CD4-positive, alpha-beta T cell treated with Interleukin-17A for 4 hours (primary cell): Measurements from ENCODE around the gene LRFN2.

Experiments
- DNase-seq: peaks from one replicate; pipeline ENCODE4 v3.0.0-alpha.2; 2020; ENCODE audit warnings: mixed read lengths

Gene LRFN2

DNA sequence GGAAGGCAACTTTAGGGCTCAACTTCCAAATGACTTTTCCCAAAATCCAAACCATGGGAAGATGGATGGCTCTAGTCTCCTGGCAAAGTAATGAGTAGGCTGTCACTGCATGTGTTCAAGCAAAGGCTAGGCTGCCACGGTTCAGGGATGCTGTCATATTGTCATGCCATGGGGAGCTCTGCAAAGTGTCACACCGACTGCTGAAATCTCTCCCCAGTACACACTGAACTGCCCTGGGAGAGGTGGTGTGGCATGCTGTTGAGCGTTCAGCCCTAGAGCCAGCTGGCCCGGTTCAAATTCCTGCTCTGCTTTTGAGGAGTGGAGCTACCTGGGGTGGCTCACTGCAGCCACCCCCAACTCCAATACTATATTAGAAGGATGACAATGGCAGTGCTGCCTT, 115.9 kb downstream of the LRFN2 start:
- DNase-seq, result no peak

DNA sequence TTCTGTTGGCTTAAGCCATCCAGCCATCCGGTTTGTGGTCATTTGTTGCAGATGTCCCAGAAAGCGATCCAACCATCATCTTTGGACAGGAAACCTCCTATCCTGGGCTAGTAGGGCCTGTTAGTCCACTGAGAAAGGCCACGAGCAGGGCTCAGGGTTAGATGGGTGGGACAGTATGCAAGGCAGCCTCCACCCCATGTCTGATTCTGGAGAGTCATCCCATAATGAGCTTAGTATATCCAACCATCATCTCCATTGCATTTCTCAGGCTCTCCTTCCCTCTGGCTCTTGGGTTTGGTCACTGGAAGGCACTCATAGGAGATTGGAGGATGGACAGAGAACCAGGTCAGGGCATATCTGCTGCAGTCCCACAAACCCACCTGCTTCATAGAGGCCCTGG, 117.8 kb downstream of the LRFN2 start:
- DNase-seq, result no peak

DNA sequence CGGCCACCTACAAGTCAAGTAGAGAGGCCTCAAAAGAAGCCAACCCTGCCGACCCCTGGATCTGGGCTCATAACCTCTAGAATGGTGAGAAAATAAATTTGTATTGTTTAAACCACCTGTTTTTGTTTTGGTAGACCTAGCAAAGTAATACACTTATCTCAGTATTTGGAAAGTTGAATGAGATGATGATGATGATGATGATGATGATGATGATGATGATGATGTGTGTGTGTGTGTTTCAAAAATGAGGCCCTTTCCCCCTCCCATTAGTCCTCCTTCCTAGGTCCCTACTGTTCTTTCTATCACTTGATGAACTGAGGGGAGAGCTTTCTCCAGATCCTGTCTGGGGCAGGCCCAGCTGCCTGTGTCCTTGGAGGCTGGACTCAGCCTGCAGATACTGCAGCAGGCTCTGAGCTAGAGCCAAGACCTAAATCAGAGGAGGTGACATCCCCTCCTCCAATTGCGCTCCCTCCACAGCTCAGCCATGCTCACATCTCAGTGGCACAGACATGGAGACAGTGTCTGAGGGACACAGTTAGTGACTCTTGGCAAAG, 120.1 kb downstream of the LRFN2 start:
- DNase-seq, result no peak

DNA sequence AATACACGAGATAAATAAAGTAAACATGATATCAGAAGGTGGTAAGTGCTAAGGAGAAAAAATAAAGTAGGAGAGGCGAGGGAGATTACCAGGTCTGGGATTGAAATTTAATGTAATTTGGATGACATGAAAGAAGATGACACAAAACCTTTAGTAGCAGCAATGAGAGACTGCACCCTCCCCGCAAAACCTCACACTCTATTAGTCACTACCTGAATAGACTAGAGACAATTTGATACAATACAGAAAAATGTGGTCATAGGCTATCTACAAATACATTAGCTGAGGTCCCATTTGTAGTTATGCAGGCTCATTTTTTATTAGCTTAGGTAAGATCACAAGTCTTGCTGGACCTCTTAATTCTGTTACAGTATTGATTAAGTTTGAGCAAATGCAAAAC, 125.5 kb downstream of the LRFN2 start:
- no peak for DNase-seq

DNA sequence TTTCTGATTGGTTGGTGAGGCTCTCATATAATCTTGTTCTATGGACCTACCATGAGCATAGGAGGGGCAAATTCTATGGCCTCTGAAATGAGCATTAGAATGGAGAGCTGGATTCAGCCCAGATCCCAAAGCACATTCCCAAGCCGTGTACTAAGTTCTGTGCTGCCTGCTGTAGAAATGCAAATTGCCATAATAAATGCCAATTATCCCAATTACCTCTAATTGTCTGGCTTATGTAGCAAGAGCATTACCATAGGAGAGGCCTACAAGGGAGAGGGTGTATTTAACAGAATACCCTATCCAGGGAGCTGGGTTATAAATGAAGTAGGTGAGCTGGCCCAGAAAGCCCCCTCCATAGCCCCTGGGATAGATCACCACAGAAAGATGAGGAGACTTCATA, 126.8 kb downstream of the LRFN2 start:
- no peak for DNase-seq

DNA sequence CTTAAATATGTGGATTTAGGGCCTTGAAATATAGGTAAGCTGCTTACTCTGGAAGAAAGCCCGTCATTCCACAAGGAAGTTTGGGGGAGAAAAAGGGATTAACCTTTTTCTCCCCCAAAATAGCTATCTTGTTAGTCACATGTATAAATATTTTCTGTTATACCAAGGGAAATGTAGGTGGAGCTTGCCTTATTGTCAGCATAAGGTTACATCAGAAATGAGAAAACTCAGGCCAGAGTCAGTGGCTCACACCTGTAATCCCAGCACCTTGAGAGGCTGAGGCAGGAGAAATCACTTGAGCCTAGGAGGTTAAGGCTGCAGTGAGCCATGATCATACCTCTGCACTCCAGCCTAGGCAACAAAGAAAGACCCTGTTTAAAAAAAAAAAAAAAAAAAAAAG, 129.9 kb downstream of the LRFN2 start:
- no peak for DNase-seq

DNA sequence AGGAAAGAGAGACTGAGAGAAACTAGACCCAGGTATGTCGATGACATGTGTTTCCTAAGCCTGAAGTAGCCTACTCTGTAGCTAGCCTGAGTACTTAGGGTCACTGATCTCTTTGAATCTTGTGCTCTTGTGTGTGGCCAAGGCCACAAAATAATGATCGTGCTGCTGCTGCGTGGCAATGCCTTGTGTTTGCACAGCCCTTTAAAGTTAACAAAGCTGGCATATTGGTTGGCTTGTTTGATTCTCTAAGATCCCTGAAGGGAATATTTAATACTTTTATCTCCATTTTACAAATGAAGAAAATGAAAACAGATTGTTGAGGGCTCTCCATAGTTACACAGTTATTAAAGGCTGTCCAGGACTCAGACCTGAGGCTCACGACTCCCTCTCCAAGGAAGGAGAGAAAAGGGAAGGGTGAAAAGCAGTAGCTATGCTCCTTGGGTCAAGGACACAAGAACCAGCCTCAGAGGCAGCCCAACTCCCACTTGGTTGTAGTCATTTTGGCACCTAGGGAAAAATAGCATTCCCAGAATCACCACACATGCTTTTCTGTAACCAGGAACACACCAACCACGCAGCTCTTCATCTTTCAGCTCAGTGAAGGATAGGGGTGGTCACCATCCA, 130.7 kb downstream of the LRFN2 start:
- DNase-seq, result no peak

DNA sequence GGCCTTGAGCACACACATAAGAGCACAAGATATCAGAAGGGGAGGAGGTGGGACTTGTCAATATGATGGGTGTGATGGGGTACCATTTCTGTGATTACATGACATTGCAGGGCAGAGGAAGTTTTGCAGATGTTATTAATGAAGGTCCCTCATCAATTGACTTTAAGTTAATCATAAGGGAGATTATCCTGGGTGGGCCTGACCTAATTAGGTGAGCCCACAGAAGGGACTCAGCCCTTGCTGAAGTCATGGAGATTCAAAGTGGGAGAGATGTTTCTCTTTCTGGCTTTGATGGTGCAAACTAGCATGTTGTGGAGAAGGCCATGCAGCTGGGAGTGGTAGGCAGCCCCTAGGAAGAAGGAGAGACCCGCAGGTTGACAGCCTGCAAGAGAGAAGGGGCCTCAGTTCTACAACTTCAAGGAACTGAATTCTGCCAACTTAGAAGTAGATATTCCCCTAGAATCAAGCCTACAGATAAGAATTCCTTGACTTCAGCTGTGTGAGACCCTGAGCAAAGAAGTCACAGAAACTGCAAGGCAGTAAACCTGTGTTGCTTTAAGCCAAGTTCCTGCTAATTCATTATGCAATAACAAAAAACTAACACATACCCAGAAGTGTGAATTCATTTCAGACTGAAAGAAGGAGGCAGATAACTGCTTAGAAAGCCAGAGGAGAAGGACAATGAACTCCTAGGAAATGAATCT, 131.3 kb downstream of the LRFN2 start:
- DNase-seq, result no peak

DNA sequence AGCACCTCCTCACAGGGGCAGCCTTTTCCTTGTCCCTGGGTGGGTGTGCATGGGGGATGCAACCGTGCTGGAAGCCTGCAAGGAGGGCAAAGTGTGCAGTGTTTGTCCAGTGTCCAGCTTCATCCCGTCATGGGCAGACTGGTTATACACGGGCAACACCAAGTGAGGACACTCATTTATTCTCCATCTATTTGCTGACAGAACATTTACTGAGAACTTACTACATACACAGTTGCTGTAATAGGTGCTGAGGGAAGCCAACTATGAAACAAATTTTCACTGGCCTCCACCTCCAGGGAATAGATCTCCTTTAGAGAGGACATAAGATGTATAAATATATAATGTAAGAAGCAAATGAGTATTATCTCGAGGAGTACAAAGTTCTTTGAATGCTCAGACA, 136.7 kb downstream of the LRFN2 start:
- no peak for DNase-seq

DNA sequence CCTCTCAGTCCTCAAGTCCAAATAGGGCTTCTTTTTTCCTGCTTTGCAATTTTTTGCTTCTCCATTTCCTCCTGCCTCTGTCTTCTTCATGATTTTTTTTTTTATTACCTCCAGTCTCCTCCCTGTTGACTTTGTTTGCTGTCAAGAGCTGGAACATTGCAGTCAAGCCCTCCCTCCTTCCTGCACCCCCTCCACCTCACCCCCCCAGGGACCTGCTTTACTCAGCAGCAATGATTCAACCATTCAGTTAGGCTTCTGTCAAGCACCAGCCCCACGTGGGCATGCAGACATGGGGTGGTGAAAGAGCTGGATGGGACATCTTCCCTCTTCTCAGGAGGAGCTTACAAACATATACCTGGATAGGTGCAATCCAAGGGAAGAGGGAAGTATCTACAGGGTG, 142.4 kb downstream of the LRFN2 start:
- DNase-seq, result no peak

DNA sequence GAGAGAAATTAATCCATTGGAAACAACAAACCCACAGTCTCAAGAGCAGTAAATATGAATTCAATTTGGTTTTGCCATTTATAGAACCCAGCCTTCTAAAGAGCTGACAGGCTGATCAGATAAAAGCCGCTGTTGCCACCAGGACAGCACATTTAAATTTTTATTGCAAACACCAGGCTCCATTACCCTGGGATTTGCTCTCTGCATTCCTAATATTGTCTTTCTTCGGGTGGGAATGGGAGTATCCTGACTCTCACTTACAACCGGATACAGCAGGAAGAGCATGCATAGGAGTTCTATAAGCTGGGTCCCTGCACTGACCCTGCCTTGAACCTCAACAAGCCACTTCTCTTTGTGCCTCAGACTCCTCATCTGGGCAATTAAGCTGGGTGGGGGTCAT, 142.9 kb downstream of the LRFN2 start:
- DNase-seq, result no peak

DNA sequence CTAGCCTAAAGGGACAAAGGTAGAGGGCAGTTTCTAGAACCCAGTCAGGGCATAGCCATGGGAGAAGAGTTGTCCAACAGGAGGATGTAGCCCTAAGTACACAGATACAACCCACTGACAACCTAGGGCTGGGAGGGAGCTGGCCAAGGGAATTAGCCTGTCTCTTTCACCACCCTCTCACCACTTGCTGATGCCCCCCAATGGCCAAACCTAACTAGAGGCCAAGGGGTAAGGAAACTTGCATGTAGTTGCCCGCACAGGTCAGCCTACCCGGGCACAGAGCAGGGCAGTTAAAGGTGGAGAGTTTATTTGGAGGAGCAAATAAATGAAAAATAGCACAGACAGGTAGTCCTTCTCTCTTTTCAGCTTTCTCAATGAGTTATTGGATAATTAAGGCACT, 143.3 kb downstream of the LRFN2 start:
- DNase-seq, result no peak

DNA sequence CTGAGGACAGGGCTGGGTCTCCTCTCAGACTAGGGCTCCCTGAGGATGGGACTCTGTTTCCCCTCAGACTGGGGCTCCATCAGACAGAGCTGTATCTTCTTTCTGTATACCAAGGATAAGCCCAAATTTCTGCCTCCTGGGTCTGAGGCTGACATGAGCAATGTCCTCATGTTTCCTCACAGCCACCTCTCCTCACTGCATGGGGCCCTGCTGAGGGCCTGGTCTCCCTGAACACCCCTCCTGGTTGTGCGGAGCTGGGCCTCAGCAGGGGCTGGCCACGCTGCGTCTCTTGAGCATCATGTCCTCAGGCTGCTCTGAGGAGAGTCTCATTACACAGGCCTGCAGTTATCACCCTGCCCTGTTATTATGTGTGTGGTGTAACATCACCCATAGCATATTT, 144.6 kb downstream of the LRFN2 start:
- DNase-seq, result no peak

DNA sequence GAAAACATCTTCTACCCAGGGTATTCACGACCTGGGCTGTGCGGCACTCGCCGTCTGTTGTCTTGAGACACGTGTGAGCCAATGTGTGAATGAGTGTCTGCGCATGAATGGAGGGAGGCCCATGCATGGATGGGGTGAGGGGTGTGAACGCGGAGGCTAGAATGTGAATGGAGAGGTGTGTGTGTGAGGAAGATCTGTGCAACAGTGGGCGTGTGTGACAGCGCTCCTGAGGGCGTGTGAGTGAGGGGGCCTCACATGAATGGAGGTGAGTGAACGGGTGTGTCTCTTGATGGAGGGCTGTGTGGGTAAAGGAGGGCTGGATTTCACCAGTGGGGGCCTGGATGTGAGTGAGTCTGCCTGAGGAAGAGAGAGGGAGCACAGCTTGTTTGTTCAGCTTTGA, 146.0 kb downstream of the LRFN2 start:
- no peak for DNase-seq

DNA sequence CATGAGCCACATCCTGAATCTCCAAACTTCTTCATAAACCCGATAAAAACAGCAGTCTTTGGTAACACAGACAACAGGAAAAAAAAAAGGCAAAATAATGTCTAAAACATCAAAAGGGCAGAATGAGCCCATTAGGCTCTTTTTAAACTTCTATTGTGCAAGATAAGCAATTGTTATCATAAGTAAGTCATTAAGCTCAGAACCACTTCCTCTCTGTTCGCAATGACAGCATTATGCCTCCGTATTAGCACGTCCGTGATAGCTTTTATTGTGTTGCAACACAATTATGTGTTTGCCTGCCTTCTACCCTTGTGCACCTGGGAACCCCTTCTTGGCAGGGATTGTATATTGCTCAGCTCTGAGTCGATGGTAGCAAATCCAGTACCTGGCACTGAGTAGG, 147.1 kb downstream of the LRFN2 start:
- DNase-seq, result no peak

DNA sequence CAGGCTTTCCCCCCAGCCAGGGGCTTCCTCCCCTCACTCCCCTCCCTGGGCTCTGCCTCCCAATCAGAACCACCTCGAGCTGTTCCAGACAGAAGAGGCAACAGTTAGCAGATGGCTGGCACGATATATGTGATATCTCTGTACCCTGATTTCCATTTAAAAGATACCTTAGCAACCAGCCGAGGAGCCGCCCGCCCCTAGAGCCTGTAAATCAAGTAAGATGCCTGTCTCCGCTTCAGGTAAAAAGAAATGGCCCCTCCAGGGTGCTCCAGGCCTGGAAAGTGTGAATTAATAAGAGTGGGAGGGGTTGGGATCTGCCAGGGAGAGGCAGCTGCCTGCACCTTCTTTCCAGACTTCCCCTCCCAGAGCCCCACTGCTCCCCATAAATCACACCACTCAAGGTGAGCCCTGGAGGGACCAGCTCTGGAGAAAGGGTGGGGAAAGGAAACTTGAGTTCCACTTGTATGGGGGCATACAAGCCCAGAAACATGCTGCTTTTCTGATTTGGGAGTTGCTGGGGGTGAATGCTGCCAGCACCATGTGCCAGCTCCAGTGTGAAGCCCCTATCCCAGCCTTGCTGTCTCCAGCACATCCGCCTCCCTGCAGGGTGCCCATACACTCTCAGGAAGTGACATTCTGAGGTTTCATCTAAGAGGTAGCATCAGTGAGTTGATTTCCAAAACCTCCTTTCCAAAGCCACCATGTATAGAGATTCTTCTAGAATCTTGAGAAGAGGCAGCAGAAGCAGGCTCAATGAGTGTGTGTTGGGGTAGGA, 148.0 kb downstream of the LRFN2 start:
- no peak for DNase-seq

DNA sequence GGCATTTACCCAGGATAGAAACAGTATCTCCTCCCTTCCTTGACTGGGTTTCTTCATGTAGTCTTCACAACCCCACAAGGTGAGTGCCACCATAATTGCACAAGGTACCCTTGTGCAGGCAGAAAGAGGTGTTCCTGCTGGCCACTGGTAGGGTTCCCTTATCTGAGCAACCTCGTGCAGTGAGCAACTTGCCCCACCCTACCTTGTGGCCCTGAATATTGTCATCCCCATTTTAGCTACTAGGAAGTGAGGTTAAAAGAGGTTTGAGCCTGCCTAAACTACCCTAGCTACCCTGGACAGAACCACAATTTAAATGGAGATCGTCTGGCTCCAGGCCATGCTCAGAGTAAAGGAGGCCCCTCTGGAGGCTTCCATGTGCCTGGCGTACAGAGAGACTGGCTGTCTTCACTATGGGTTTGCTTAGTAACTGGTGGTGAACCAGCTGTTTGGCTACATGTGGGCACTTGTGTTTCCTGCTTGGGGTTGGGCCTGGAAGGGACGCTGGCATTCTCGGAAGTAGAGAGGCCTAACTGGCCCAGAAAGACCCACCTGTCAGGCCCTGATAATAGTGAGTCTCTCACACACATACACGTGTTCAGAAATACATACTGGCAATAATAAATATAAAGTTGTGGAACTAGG, 148.8 kb downstream of the LRFN2 start:
- DNase-seq, result no peak

DNA sequence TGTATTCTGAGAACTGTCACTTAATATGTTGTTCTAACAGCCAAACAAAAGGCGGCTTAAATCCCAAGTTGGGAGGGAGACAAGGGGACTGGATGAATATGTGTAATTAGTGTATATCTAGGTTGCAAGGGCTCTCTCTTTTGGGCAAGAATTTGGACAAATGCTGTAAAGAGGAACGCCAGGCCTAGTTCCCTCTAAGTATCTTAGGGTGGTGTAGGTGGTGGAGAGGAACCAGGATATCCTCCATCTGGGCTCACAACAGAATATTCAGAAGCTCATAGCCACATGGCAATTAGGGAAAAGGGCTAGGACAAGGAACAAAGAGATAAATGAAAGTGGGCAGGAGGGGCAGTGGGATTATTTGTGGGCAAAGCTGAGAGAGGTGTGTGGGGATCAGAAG, 149.5 kb downstream of the LRFN2 start:
- no peak for DNase-seq

DNA sequence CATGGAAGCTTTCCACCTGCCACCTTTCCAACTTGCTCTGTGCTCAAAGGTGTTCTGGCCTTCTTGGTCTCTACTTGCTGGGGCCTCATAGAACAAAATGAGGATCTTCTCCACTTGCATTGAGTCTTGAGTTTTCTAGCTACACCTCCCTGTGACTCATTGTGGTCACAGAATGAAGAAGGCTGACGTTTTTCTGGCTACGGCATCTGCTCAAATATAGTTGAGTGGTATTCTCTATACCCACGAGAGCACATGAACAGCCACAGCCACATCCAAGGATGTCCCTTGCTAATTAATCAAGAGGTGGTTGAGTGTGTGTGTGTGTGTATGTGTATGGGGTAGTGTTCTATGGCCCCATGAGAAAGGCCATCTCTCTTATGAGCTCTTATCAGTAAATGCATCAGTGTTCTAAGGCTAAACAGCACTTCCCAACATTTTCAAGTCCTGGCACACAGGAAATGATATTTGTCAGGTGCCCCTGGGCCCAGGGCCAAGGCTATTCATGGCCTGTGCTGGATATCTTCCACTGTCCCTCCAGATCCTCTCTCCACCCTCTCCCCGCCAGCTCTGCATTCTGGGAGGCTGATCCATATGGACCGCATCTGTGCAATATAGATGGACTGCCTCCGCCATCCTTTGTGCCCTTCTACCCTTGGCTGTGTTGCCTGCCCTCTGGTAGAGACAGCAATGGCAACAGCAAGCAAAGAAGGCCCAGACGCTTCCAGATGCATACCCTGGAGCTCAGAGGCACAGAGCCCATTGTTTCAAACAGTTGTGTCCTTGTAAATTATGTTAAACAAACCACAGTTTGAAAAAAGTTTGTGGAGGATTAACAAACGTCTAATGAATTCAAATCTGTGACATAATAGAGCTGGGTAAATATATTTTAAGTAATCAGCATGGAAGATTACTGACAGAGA, 150.2 kb downstream of the LRFN2 start:
- no peak for DNase-seq

DNA sequence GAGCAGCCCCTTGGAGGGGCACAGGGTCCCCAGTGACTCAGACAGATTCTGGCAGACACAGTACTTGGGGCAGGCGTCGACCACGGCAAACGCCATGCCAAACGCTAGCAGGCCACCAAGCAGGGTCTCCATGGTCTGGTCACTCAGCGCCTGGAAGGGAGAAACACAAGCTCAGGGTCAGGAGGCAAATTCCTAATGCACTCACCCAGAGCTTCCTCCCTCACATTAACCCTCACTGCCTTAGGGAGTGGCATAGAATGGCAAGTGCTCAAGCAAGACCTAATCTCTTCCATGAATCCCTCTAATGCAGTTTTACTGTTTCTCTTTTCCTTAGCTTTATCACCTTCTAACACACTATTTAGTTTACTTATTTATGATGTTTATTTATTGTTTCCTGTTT, 154.2 kb downstream of the LRFN2 start:
- DNase-seq, result no peak

DNA sequence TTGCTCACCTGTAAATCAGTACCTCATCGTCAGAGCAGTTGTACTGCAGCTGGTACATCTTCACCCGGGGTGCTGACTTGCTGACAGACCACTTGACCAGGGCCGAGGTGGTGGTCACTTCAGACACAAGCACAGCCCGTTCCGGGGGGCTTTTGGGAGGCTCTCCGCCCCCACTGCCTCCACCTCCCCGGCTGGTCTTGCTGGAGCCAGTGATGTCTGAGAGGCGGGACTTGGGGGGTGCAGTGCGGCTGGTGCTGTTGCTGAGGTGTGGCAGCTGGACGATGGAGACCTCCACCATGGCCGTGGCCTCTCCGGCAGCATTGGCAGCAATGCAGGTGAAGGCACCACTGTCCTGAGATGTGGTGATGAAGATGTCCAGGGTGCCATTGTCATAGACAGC, 155.5 kb downstream of the LRFN2 start:
- no peak for DNase-seq

DNA sequence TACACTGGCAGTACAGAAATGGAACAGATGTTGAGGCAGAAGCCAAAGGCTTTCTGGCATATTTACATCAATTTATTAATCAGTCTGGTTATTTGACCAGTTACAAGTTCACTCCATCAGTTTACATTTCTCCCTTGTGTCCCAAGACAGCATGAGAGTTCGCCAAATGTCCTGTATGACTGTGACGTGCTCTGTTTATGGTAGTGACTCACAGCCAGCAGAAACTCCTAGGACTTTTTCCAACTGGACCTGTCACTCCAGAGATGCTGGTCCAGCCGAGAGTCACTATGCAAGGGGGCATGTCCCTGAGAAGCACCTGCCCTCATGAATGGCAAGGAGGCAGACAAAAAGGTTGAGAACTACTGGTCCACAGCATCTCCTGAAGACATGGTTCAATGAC, 160.0 kb downstream of the LRFN2 start:
- no peak for DNase-seq
